ENCODE data around the gene COPZ1. TPM values are rescaled to one million over a fixed set of nuclear protein-coding genes. Genes with fewer than 3 reads are reported as not detected.
A peak's percentile ranks its signal among the peaks of the same experiment; 100 is the strongest.

Gene COPZ1
- total and polyA plus RNA-seq, 10 donors: 55.4 to 99.1 (median 80.5) TPM

DNA sequence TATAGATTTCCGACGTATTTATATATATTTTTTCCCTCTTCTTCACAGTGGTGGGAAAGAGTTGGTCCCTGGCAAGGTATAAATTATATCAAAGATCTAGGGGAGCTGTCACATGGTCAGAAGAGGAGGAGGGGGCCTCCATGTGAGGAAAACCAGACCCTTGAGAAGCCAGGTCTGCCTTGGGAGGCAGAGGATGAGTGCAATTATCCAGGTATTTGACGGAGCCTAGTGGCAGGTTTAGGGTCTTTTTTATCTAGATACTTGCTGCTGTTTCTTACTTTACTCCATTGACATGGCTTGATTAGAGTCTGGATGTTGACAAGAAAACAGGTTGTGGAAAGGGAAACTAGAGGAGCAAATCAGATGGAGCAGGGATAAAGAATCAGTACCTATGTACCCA is 5.5 kb downstream of the COPZ1 start:
- Histone ChIP-seq H3K9me3 (no peaks in the 10 kb centered on the region), H3K4me3 (no peak overlapping the region), H3K4me1 (peaks cover 40 to 99% (median 69%) of the 10 kb centered on the region in 6 donors), H3K27me3 (replicated peaks in 1 of 7) (no peaks in the 10 kb centered on the region), H3K36me3 (peaks cover 0 to 32% (median 7%) of the 10 kb centered on the region in 6 donors), H3K27ac (peak overlapping the region in 5 of 8 donors; percentile 27 to 71 (median 38))
- intact Hi-C loops (cut with DNase I; ENCODE audit: low total_unique reads): no loop called here
- DNase-seq: no peak
- TF ChIP-seq POLR2A (IDR thresholded peaks at IDR 0.05): no peak
- TF ChIP-seq, protein P1, sequence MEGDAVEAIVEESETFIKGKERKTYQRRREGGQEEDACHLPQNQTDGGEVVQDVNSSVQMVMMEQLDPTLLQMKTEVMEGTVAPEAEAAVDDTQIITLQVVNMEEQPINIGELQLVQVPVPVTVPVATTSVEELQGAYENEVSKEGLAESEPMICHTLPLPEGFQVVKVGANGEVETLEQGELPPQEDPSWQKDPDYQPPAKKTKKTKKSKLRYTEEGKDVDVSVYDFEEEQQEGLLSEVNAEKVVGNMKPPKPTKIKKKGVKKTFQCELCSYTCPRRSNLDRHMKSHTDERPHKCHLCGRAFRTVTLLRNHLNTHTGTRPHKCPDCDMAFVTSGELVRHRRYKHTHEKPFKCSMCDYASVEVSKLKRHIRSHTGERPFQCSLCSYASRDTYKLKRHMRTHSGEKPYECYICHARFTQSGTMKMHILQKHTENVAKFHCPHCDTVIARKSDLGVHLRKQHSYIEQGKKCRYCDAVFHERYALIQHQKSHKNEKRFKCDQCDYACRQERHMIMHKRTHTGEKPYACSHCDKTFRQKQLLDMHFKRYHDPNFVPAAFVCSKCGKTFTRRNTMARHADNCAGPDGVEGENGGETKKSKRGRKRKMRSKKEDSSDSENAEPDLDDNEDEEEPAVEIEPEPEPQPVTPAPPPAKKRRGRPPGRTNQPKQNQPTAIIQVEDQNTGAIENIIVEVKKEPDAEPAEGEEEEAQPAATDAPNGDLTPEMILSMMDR (IDR thresholded peaks at IDR 0.05 in 8 of 11, conservative IDR thresholded peaks at IDR 0.05 in 3 of 11): no peak
- TF ChIP-seq POLR2AphosphoS5 (IDR thresholded peaks at IDR 0.05): no peak
- 79 to 91% (median 86%) methylated on average over 3 of the region's 3 CpGs for WGBS, 5 donors

DNA sequence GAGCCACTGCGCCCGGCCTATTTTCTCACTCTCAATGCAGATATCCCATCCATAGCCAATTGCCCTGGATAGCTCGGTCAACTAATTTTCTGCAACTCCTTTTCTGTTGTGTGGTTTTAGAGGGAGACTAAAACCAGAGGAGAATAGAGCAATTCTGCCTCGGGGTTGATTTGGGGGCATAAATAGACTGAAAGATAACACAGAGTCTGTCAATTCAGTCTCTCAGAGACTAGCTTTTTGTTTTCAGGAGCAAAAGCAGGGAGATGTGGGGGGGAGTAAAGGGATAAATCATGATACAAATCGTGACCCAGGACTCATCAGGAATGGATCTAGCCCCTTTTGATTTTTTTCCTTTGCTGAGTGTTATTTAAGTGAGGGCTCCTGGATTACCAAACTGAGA is 6.5 kb downstream of the COPZ1 start:
- Histone ChIP-seq H3K27me3 (replicated peaks in 1 of 7) (no peaks in the 10 kb centered on the region), H3K9me3 (no peaks in the 10 kb centered on the region), H3K4me3 (no peak overlapping the region), H3K36me3 (peaks cover 0 to 32% (median 7%) of the 10 kb centered on the region in 6 donors), H3K4me1 (peaks cover 34 to 99% (median 62%) of the 10 kb centered on the region in 6 donors), H3K27ac (peak overlapping the region in 3 of 8 donors; percentile 24 to 71 (median 53))
- intact Hi-C loops (cut with DNase I; ENCODE audit: low total_unique reads): no loop called here
- TF ChIP-seq POLR2AphosphoS5 (IDR thresholded peaks at IDR 0.05): no peak
- TF ChIP-seq POLR2A (IDR thresholded peaks at IDR 0.05): no peak
- TF ChIP-seq, protein P1 (IDR thresholded peaks at IDR 0.05 in 8 of 11, conservative IDR thresholded peaks at IDR 0.05 in 3 of 11): no peak
- DNase-seq: no peak
- WGBS, 5 donors: 91 to 96% (median 95%) methylated on average over 5 of the region's 5 CpGs

DNA sequence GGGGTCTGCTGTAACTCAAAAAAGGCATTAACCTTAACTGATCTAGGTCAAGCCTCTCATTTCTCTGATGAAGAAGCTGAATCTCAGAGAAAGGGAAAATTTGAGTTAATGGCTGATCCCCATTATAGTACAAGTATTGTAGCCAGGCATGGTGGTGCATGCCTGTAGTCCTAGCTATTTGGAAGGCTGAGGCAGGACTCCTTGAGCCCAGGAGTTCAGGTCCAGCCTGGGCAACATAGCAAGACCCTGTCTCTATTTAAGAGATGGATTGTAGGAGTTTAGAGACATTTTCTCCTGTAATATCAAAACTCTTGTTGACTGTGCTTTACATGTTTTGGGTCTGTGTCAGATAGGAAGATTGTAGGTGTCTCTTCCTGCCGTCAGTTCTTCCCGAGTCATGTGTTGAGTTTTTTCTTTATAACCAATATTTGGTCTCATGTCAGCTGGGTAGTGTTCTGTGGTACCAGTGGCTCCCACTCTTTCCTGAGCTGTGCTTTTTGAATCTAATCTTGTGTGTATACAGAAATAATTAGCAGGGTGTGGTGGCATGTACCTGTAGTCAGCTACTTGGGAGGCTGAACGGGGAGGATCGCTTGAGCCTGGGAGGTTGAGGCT is 8.6 kb downstream of the COPZ1 start:
- H3K27me3 ChIP-seq (replicated peaks in 1 of 7): no peaks in the 10 kb centered on the region
- intact Hi-C loops (cut with DNase I; ENCODE audit: low total_unique reads): no loop called here
- H3K4me3 ChIP-seq: no peak overlapping the region
- H3K27ac ChIP-seq: no peak overlapping the region
- no peak for DNase-seq
- no peaks in the 10 kb centered on the region for H3K9me3 ChIP-seq
- 86 to 98% (median 92%) methylated on average over 4 of the region's 4 CpGs for WGBS, 5 donors
- TF ChIP-seq, protein P1 (IDR thresholded peaks at IDR 0.05 in 8 of 11, conservative IDR thresholded peaks at IDR 0.05 in 3 of 11): no peak
- no peak for TF ChIP-seq POLR2A (IDR thresholded peaks at IDR 0.05)
- TF ChIP-seq POLR2AphosphoS5 (IDR thresholded peaks at IDR 0.05): no peak
- H3K4me1 ChIP-seq: peaks cover 39 to 99% (median 63%) of the 10 kb centered on the region in 6 donors
- H3K36me3 ChIP-seq: peaks cover 0 to 32% (median 7%) of the 10 kb centered on the region in 6 donors

DNA sequence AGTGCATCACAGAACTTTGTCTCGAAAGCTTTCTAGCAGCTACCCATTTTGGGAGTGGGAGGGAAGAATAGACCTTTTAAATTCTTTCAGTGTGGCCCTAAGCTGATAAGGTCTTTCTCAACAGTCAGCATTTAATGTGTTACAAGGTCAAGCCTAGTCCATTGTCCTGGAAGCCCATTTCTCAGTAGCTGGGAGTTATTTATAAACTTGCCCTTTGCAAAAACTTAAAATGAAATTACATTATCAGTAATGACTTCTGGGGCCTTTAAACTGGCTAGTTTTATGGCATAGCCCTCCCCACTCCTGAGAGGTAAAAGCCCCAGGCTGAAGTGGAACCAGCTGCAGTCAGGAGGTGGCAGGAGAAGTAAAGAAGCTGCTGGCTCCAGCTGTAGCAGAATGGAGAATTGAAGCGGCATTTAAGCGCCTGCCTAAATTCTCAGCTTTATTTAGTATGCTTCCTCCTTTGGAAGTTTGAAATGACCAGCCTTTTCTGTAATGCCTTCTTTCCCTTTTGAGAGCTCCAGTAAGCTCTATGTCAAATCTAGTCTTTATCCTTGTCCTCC is 12.4 kb downstream of the COPZ1 start:
- H3K4me3 ChIP-seq: no peak overlapping the region
- no peaks in the 10 kb centered on the region for H3K9me3 ChIP-seq
- H3K4me1 ChIP-seq: peaks cover 11 to 73% (median 30%) of the 10 kb centered on the region in 6 donors
- peaks cover 0 to 35% (median 21%) of the 10 kb centered on the region in 6 donors for H3K36me3 ChIP-seq
- no peak for DNase-seq
- intact Hi-C loops (cut with DNase I; ENCODE audit: low total_unique reads): no loop called here
- no peaks in the 10 kb centered on the region for H3K27me3 ChIP-seq (replicated peaks in 1 of 7)
- peak overlapping the region in 6 of 8 donors; percentile 10 to 61 (median 54) for H3K27ac ChIP-seq
- 42 to 66% (median 57%) methylated on average over 3 of the region's 3 CpGs for WGBS, 5 donors
- TF ChIP-seq POLR2A (IDR thresholded peaks at IDR 0.05): no peak
- TF ChIP-seq, protein P1 (IDR thresholded peaks at IDR 0.05 in 8 of 11, conservative IDR thresholded peaks at IDR 0.05 in 3 of 11): no peak
- no peak for TF ChIP-seq POLR2AphosphoS5 (IDR thresholded peaks at IDR 0.05)
